Large intestine (tissue), 3 donors: Measurements from ENCODE around the gene LIME1. TPM values are rescaled to one million over a fixed set of nuclear protein-coding genes. Genes with fewer than 3 reads are reported as not detected.

ENCODE experiments used
- DNase-seq, 2 donors: peaks; one replicate each; pipeline versions ENCODE4 v3.0.0 to v3.0.0-alpha.2; 2013
- H3K27ac ChIP-seq: one replicate; pipeline ENCODE4 v1.5.1; 2013; ENCODE audit warnings: low read length
- H3K27me3 ChIP-seq: 2 replicates; pipeline ENCODE4 v1.6.1; 2013; ENCODE audit warnings: low read length; ENCODE audit not compliant: control insufficient read depth, insufficient read depth
- H3K36me3 ChIP-seq: 2 replicates; pipeline ENCODE4 v1.6.1; 2013; ENCODE audit warnings: low read length; ENCODE audit not compliant: control insufficient read depth, insufficient read depth
- H3K4me1 ChIP-seq: one replicate; pipeline ENCODE4 v1.6.1; 2013; ENCODE audit warnings: low read length; ENCODE audit not compliant: control insufficient read depth, insufficient read depth
- H3K4me3 ChIP-seq: one replicate; pipeline ENCODE4 v1.5.1; 2013; ENCODE audit warnings: low read length
- H3K9me3 ChIP-seq: one replicate; pipeline ENCODE4 v1.6.1; 2013; ENCODE audit warnings: mild to moderate bottlenecking, low read depth, low read length, moderate library complexity; ENCODE audit not compliant: control insufficient read depth
- WGBS: methylation state at CpG from one replicate; pipeline ENCODE4 v1.1.5; 2013; ENCODE audit warnings: low lambda C conversion rate; ENCODE audit not compliant: insufficient coverage; 5-methylcytosine and 5-hydroxymethylcytosine counted together
- polyA plus RNA-seq: library from polyadenylated mRNA; unstranded; fragments of 120-200 nt; gene quantifications from one replicate; pipeline ENCODE4 v1.2.1, GENCODE V29; 2013

The LIME1 gene
- polyA plus RNA-seq, 1 donor = 7.5 TPM

DNA sequence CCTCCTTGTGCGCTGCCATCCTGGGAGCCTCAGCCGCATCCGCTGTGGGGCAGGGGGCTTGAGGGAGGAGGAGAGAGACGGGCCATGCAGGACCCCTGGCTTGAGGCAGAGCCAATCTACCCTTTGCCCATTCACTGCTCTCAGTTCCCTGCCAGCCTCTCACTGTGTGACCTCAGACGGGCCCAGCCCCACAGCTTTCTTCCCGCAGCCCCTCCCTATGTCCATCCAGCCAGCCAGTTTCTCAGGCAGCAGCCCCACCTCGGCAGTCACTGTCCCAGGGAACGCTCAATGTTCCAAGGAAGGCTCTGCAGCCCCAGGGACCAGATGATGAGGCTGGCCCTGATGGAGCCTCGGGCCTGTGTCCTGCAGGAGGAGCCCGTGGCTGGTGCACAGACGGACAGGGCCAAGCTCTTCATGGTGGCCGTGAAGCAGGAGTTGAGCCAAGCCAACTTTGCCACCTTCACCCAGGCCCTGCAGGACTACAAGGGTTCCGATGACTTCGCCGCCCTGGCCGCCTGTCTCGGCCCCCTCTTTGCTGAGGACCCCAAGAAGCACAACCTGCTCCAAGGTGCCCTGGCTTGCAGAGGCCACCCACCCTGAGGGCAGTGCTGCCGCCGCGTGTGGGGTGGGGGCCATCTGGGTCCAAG is 43.9 kb upstream of the LIME1 start:
- no peak overlapping the region for H3K4me3 ChIP-seq
- H3K27me3 ChIP-seq = no peaks in the 10 kb centered on the region
- peaks cover 25% of the 10 kb centered on the region for H3K36me3 ChIP-seq
- H3K27ac ChIP-seq = no peak overlapping the region
- no peak for DNase-seq
- H3K9me3 ChIP-seq = no peaks in the 10 kb centered on the region
- peaks cover 11% of the 10 kb centered on the region for H3K4me1 ChIP-seq
- WGBS = no CpG with 5 or more reads among the region's 20 CpGs

- no peaks in the 10 kb centered on the region for H3K27me3 ChIP-seq
- no peak for DNase-seq
- no peak overlapping the region for H3K4me3 ChIP-seq
- H3K9me3 ChIP-seq = no peaks in the 10 kb centered on the region
- peaks cover 11% of the 10 kb centered on the region for H3K4me1 ChIP-seq
- WGBS = no CpG with 5 or more reads among the region's 10 CpGs
- H3K36me3 ChIP-seq = peaks cover 25% of the 10 kb centered on the region
- no peak overlapping the region for H3K27ac ChIP-seq
Observed at GRCh38 chr20:63693083-63693732, 43.3 kb upstream of the LIME1 start.

- H3K36me3 ChIP-seq = peaks cover 25% of the 10 kb centered on the region
- no peak overlapping the region for H3K27ac ChIP-seq
- no peaks in the 10 kb centered on the region for H3K9me3 ChIP-seq
- H3K4me1 ChIP-seq = peaks cover 11% of the 10 kb centered on the region
- WGBS = no CpG with 5 or more reads among the region's 21 CpGs
- no peaks in the 10 kb centered on the region for H3K27me3 ChIP-seq
- no peak overlapping the region for H3K4me3 ChIP-seq
- no peak for DNase-seq
Observed at GRCh38 chr20:63693733-63694583, 42.5 kb upstream of the LIME1 start.

DNA sequence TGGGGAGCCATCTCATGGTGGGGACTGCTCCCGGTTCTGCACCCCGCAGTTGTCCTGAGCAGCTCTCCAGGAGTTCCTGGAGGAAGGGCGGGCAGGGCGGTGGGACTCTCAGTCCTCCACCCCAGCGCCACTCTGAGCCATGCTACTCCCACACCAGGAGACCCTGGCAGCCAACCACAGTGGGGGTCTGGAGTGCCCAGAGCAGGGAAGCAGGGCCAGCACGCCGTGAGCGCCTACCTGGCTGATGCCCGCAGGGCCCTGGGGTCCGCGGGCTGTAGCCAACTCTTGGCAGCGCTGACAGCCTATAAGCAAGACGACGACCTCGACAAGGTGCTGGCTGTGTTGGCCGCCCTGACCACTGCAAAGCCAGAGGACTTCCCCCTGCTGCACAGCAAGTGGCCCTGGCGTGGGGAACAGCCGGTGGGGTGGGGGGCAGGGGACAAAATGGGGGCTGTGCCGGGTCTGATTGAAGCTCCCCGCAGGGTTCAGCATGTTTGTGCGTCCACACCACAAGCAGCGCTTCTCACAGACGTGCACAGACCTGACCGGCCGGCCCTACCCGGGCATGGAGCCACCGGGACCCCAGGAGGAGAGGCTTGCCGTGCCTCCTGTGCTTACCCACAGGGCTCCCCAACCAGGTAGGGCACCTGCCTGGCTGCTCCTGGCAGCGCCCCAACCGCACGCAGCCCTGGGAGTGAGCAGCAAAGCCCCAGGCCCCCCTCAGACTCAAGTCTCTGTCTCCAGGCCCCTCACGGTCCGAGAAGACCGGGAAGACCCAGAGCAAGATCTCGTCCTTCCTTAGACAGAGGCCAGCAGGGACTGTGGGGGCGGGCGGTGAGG is 41.7 kb upstream of the LIME1 start:
- H3K27ac ChIP-seq = no peak overlapping the region
- no peak overlapping the region for H3K4me3 ChIP-seq
- DNase-seq = no peak
- peaks cover 11% of the 10 kb centered on the region for H3K4me1 ChIP-seq
- peaks cover 27% of the 10 kb centered on the region for H3K36me3 ChIP-seq
- no peaks in the 10 kb centered on the region for H3K27me3 ChIP-seq
- no peaks in the 10 kb centered on the region for H3K9me3 ChIP-seq
- WGBS = no CpG with 5 or more reads among the region's 37 CpGs

- no peak for DNase-seq
- H3K4me1 ChIP-seq = peaks cover 11% of the 10 kb centered on the region
- H3K9me3 ChIP-seq = no peaks in the 10 kb centered on the region
- no peaks in the 10 kb centered on the region for H3K27me3 ChIP-seq
- no peak overlapping the region for H3K4me3 ChIP-seq
- WGBS = no CpG with 5 or more reads among the region's 25 CpGs
- H3K27ac ChIP-seq = no peak overlapping the region
- peaks cover 25% of the 10 kb centered on the region for H3K36me3 ChIP-seq
Observed at GRCh38 chr20:63695424-63696305, 40.8 kb upstream of the LIME1 start.

- Histone ChIP-seq H3K4me1 (peaks cover 11% of the 10 kb centered on the region), H3K27ac (no peak overlapping the region), H3K27me3 (no peaks in the 10 kb centered on the region), H3K4me3 (peak overlapping the region; percentile 18), H3K36me3 (peaks cover 25% of the 10 kb centered on the region), H3K9me3 (no peaks in the 10 kb centered on the region)
- no CpG with 5 or more reads among the region's 6 CpGs for WGBS
- DNase-seq = peak; percentile 76 to 85
Observed at GRCh38 chr20:63696306-63696627, 40.2 kb upstream of the LIME1 start.

DNA sequence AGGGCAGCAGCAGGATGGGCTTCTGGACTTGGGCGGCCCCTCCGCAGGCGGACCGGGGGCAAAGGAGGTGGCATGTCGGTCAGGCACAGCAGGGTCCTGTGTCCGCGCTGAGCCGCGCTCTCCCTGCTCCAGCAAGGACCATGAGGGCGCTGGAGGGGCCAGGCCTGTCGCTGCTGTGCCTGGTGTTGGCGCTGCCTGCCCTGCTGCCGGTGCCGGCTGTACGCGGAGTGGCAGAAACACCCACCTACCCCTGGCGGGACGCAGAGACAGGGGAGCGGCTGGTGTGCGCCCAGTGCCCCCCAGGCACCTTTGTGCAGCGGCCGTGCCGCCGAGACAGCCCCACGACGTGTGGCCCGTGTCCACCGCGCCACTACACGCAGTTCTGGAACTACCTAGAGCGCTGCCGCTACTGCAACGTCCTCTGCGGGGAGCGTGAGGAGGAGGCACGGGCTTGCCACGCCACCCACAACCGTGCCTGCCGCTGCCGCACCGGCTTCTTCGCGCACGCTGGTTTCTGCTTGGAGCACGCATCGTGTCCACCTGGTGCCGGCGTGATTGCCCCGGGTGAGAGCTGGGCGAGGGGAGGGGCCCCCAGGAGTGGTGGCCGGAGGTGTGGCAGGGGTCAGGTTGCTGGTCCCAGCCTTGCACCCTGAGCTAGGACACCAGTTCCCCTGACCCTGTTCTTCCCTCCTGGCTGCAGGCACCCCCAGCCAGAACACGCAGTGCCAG is 39.7 kb upstream of the LIME1 start, which contains the start of gene TNFRSF6B:
Gene TNFRSF6B, plus strand, starts transcription at position 25 of the 729 bp plus-strand sequence. Its CDS starts 116 bp downstream, at position 141.
- peaks cover 25% of the 10 kb centered on the region for H3K36me3 ChIP-seq
- no peak within 1 kb of the TSS for H3K27ac ChIP-seq
- H3K4me3 ChIP-seq = peak within 1 kb of the TSS; percentile 18
- no peaks in the 10 kb centered on the region for H3K9me3 ChIP-seq
- no peaks in the 10 kb centered on the region for H3K27me3 ChIP-seq
- no CpG with 5 or more reads among the region's 52 CpGs for WGBS
- peaks cover 11% of the 10 kb centered on the region for H3K4me1 ChIP-seq
- DNase-seq = no peak

GRCh38 chr20:63697357-63697867 is 39.1 kb upstream of the LIME1 start:
- Histone ChIP-seq H3K27ac (no peak overlapping the region), H3K9me3 (no peaks in the 10 kb centered on the region), H3K4me1 (peaks cover 11% of the 10 kb centered on the region), H3K4me3 (no peak overlapping the region), H3K36me3 (peaks cover 25% of the 10 kb centered on the region), H3K27me3 (no peaks in the 10 kb centered on the region)
- no CpG with 5 or more reads among the region's 7 CpGs for WGBS
- DNase-seq = no peak
